Measurements from ENCODE around the gene TBCD.

DNA sequence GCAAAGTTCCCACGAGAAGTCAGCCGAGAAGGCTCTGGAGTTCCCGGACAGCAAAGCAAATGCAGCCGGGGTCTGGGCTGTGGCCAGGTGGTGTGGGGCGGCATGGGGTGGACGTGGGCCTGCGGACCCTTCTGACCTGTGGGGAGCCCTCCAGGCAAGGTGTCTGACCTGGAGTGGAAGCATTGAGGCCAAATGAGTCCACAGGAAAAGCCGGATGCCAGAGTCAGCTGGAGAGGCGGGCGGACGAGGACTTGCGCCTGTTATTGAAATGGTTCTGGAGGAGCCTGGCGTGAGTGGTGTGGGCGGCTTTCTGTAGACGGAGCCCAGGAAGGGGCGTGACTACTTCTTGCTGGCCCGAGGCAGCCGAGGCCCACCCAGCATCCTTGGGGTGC, 138.5 kb downstream of the TBCD start:
- TF ChIP-seq CTCF (conservative IDR thresholded peaks at IDR 0.05; ENCODE audit: low read length) (no peak), EZH2phosphoT487 (IDR thresholded peaks at IDR 0.05; ENCODE audit: borderline replicate concordance, low read depth, low read length) (no peak)

Data from OCI-LY7 (cell line).